ENCODE measurements around the gene ZNF691. TPM values are rescaled to one million over a fixed set of nuclear protein-coding genes. Genes with fewer than 3 reads are reported as not detected.
"Not testable (repeated sequence)": the region's sequence is repeated elsewhere in the genome, so short reads cannot be mapped to it uniquely, and the experiment has no call there.

The ZNF691 gene
- total RNA-seq, 3 donors from 2014 or later (not counting 1 experiment from before 2014, with no cell fraction given), result 2.8 to 5.7 (median 5.2) TPM

- H3K27me3 ChIP-seq (ENCODE audit: control insufficient read depth, insufficient read depth, low read length); H3K9me3 Mint-ChIP-seq; H3K27ac ChIP-seq (ENCODE audit: low read length); H3K4me3 Mint-ChIP-seq; H3K27ac Mint-ChIP-seq; intact Hi-C loops (cut with micrococcal nuclease); H3K4me3 ChIP-seq (ENCODE audit: low read length); H3K4me1 Mint-ChIP-seq; H3K9me3 ChIP-seq (ENCODE audit: control insufficient read depth, insufficient read depth, low read length); H3K36me3 Mint-ChIP-seq; DNase-seq; ATAC-seq; H3K36me3 ChIP-seq (ENCODE audit: control insufficient read depth, insufficient read depth, low read length); H3K4me1 ChIP-seq (ENCODE audit: control insufficient read depth, insufficient read depth, low read length): not testable (repeated sequence)
- H3K27me3 Mint-ChIP-seq (ENCODE audit: low read depth in 2 of 2), result peaks cover 19 to 31% of the 10 kb centered on the region in 2 donors
These were observed 26.7 kb downstream of the ZNF691 start for GRCh38 chr1:42873108-42873507.

- peaks cover 2% of the 10 kb centered on the region for H3K27me3 ChIP-seq (ENCODE audit: control insufficient read depth, insufficient read depth, low read length)
- Mint-ChIP-seq H3K27ac (no peak overlapping the region), H3K9me3 (no peaks in the 10 kb centered on the region), H3K4me1 (no peaks in the 10 kb centered on the region), H3K27me3 (ENCODE audit: low read depth in 2 of 2) (peaks cover 22 to 32% of the 10 kb centered on the region in 2 donors), H3K4me3 (no peak overlapping the region), H3K36me3 (no peaks in the 10 kb centered on the region)
- no peak for ATAC-seq
- no peak for TF ChIP-seq CTCF (IDR thresholded peaks at IDR 0.05)
- WGBS (ENCODE audit: insufficient coverage), result 71% methylated on average over 1 of the region's 1 CpG
- H3K36me3 ChIP-seq (ENCODE audit: control insufficient read depth, insufficient read depth, low read length), result no peaks in the 10 kb centered on the region
- H3K9me3 ChIP-seq (ENCODE audit: control insufficient read depth, insufficient read depth, low read length), result no peaks in the 10 kb centered on the region
- no peak overlapping the region for H3K4me3 ChIP-seq (ENCODE audit: low read length)
- no peak for DNase-seq
- no peak overlapping the region for H3K27ac ChIP-seq (ENCODE audit: low read length)
- intact Hi-C loops (cut with micrococcal nuclease), result no loop called here
- no peaks in the 10 kb centered on the region for H3K4me1 ChIP-seq (ENCODE audit: control insufficient read depth, insufficient read depth, low read length)
These were observed 27.3 kb downstream of the ZNF691 start for GRCh38 chr1:42873670-42874069.

GRCh38 chr1:42876009-42876408 lies 29.6 kb downstream of the ZNF691 start:
- Mint-ChIP-seq H3K9me3 (no peaks in the 10 kb centered on the region), H3K27me3 (ENCODE audit: low read depth in 2 of 2) (peaks cover 21 to 22% of the 10 kb centered on the region in 2 donors), H3K4me1 (no peaks in the 10 kb centered on the region), H3K36me3 (no peaks in the 10 kb centered on the region), H3K27ac (no peak overlapping the region), H3K4me3 (no peak overlapping the region)
- no peak for DNase-seq
- no peaks in the 10 kb centered on the region for H3K9me3 ChIP-seq (ENCODE audit: control insufficient read depth, insufficient read depth, low read length)
- intact Hi-C loops (cut with micrococcal nuclease), result no loop called here
- no peaks in the 10 kb centered on the region for H3K36me3 ChIP-seq (ENCODE audit: control insufficient read depth, insufficient read depth, low read length)
- no peaks in the 10 kb centered on the region for H3K4me1 ChIP-seq (ENCODE audit: control insufficient read depth, insufficient read depth, low read length)
- H3K4me3 ChIP-seq (ENCODE audit: low read length), result no peak overlapping the region
- H3K27me3 ChIP-seq (ENCODE audit: control insufficient read depth, insufficient read depth, low read length), result peaks cover 2% of the 10 kb centered on the region
- no peak overlapping the region for H3K27ac ChIP-seq (ENCODE audit: low read length)
- no peak for ATAC-seq
- no peak for TF ChIP-seq CTCF (IDR thresholded peaks at IDR 0.05)

DNA sequence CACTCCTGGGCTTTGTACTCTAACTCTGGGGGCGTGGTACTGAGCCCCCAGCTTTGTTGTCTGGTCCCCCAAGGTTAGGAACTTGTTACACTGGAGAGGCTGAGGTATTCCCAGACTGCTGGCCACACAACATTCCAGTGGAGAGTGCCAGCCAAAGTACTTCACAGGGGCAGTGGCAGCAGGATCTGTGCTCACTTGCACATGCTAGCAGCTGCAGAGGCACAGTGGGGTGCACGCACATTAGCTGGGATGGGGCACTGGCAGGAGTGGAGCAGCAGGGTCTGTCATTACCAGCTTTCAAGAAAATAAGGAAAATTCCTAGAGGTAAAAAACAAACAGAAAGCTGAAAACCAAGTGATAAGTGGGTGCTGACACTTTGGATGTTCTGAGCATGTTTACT lies 31.0 kb downstream of the ZNF691 start:
- 40% methylated on average over 2 of the region's 2 CpGs for WGBS (ENCODE audit: insufficient coverage)
- H3K36me3 Mint-ChIP-seq, result no peaks in the 10 kb centered on the region
- Histone ChIP-seq H3K27me3 (ENCODE audit: control insufficient read depth, insufficient read depth, low read length) (peaks cover 2% of the 10 kb centered on the region), H3K27ac (ENCODE audit: low read length) (no peak overlapping the region), H3K36me3 (ENCODE audit: control insufficient read depth, insufficient read depth, low read length) (no peaks in the 10 kb centered on the region), H3K4me3 (ENCODE audit: low read length) (no peak overlapping the region), H3K9me3 (ENCODE audit: control insufficient read depth, insufficient read depth, low read length) (no peaks in the 10 kb centered on the region), H3K4me1 (ENCODE audit: control insufficient read depth, insufficient read depth, low read length) (no peaks in the 10 kb centered on the region)
- no peaks in the 10 kb centered on the region for H3K9me3 Mint-ChIP-seq
- H3K4me3 Mint-ChIP-seq, result no peak overlapping the region
- ATAC-seq (no peak), DNase-seq (no peak)
- TF ChIP-seq CTCF (IDR thresholded peaks at IDR 0.05), result no peak
- H3K4me1 Mint-ChIP-seq, result no peaks in the 10 kb centered on the region
- peaks cover 23 to 27% of the 10 kb centered on the region in 2 donors for H3K27me3 Mint-ChIP-seq (ENCODE audit: low read depth in 2 of 2)
- intact Hi-C loops (cut with micrococcal nuclease), result no loop called here
- H3K27ac Mint-ChIP-seq, result no peak overlapping the region
